C4-2B (cell line): ENCODE results near the gene AP2A2.

Experiments
- H3K27ac ChIP-seq: fragments of 450-650 bp; 2 replicates; pipeline ENCODE4 v1.5.1; 2017
- CTCF ChIP-seq: fragments of 450-650 bp; conservative IDR thresholded peaks from 2 replicates; pipeline ENCODE4 v1.5.1; 2017; ENCODE audit warnings: mild to moderate bottlenecking
- ZFX ChIP-seq: fragments of 450-650 bp; IDR thresholded peaks from 2 replicates; pipeline ENCODE4 v1.6.1; 2017

Gene AP2A2

GRCh38 chr11:914204-914603 is 11.5 kb upstream of the AP2A2 start:
- H3K27ac ChIP-seq: no peak overlapping the region
- TF ChIP-seq CTCF: no peak
- no peak for TF ChIP-seq ZFX

GRCh38 chr11:914747-915501 is 10.7 kb upstream of the AP2A2 start:
- H3K27ac ChIP-seq: no peak overlapping the region
- TF ChIP-seq ZFX (no peak), CTCF (no peak)

- no peak for TF ChIP-seq CTCF
- TF ChIP-seq ZFX: no peak
- H3K27ac ChIP-seq: no peak overlapping the region
Measured at GRCh38 chr11:917426-917825, 8.2 kb upstream of the AP2A2 start.

- no peak overlapping the region for H3K27ac ChIP-seq
- TF ChIP-seq CTCF: no peak
- no peak for TF ChIP-seq ZFX
Measured at GRCh38 chr11:921921-922678, 3.6 kb upstream of the AP2A2 start.

GRCh38 chr11:923691-924405 is 1.8 kb upstream of the AP2A2 start:
- TF ChIP-seq ZFX: no peak
- TF ChIP-seq CTCF: no peak
- H3K27ac ChIP-seq: no peak overlapping the region

- no peak for TF ChIP-seq ZFX
- TF ChIP-seq CTCF: no peak
- H3K27ac ChIP-seq: no peak overlapping the region; the same call in 1 of the 2 replicates
Measured at GRCh38 chr11:924406-925157, 1.1 kb upstream of the AP2A2 start.
